CD14-positive monocyte (primary cell): ENCODE measurements around the gene TRAF3. TPM values are rescaled to one million over a fixed set of nuclear protein-coding genes. Genes with fewer than 3 reads are reported as not detected.

Experiments
- DNase-seq, 3 donors: peaks; one replicate each; pipeline ENCODE4 v3.0.0-alpha.2; 2011 to 2022
- H2AFZ ChIP-seq: 2 replicates; pipeline ENCODE4 v1.6.0; 2012; ENCODE audit warnings: mild to moderate bottlenecking, low read depth, low read length, inconsistent platforms; ENCODE audit not compliant: insufficient read depth, poor library complexity, severe bottlenecking
- H3K27ac ChIP-seq, 2 donors: 1 replicate in 1 of 2; 2 replicates in 1 of 2; pipeline ENCODE4 v1.5.1; 2012 to 2013; ENCODE audit warnings: low read length in 2 of 2, control low read depth in 1 of 2, inconsistent platforms in 1 of 2, low read depth in 1 of 2, mild to moderate bottlenecking in 1 of 2
- H3K27me3 ChIP-seq, 2 donors: one replicate each; pipeline versions ENCODE4 v1.6.0 to v1.6.1; 2011 to 2013; ENCODE audit warnings: low read length in 2 of 2; ENCODE audit not compliant: control insufficient read depth in 2 of 2, insufficient read depth in 2 of 2
- H3K36me3 ChIP-seq, 2 donors: replicated peaks in 1 of 2; 1 replicate in 1 of 2; 2 replicates in 1 of 2; pipeline versions ENCODE4 v1.5.1 to v1.6.1; 2012 to 2013; ENCODE audit warnings: low read length in 2 of 2, control low read depth in 1 of 2, inconsistent platforms in 1 of 2, mild to moderate bottlenecking in 1 of 2; ENCODE audit not compliant: insufficient read depth in 2 of 2, control insufficient read depth in 1 of 2
- H3K4me1 ChIP-seq, 2 donors: 1 replicate in 1 of 2; 2 replicates in 1 of 2; pipeline versions ENCODE4 v1.5.1 to v1.6.1; 2012 to 2013; ENCODE audit warnings: low read length in 2 of 2, control low read depth in 1 of 2, inconsistent platforms in 1 of 2, mild to moderate bottlenecking in 1 of 2, moderate library complexity in 1 of 2; ENCODE audit not compliant: insufficient read depth in 2 of 2, control insufficient read depth in 1 of 2
- H3K4me2 ChIP-seq: replicated peaks from 2 replicates; pipeline ENCODE3; 2012; ENCODE audit warnings: low read length, moderate library complexity, mild to moderate bottlenecking; ENCODE audit not compliant: poor library complexity, severe bottlenecking; ENCODE audit errors: extremely low read depth
- H3K4me3 ChIP-seq, 3 experiments: fragments of 200-600 bp in 1 of 3; sonication (generic) in 1 of 3; replicated peaks in 1 of 3; 1 replicate in 2 of 3; 2 replicates in 1 of 3; pipeline ENCODE4 v1.5.1; 2011 to 2013; ENCODE audit warnings: low read length in 3 of 3, mild to moderate bottlenecking in 3 of 3, control low read depth in 2 of 3, low read depth in 2 of 3, inconsistent platforms in 1 of 3, moderate library complexity in 1 of 3
- H3K79me2 ChIP-seq: 2 replicates; pipeline ENCODE4 v1.6.0; 2012; ENCODE audit warnings: mild to moderate bottlenecking, control low read depth, inconsistent platforms, low read length, moderate library complexity; ENCODE audit not compliant: insufficient read depth
- H3K9ac ChIP-seq: 2 replicates; pipeline ENCODE4 v1.6.0; 2017; ENCODE audit warnings: low read length, mild to moderate bottlenecking; ENCODE audit not compliant: insufficient read depth, poor library complexity, severe bottlenecking
- H3K9me3 ChIP-seq, 2 donors: replicated peaks in 1 of 2; 1 replicate in 1 of 2; 2 replicates in 1 of 2; pipeline versions ENCODE4 v1.5.1 to v1.6.1; 2012 to 2013; ENCODE audit warnings: low read length in 2 of 2, control low read depth in 1 of 2; ENCODE audit not compliant: control insufficient read depth in 1 of 2, insufficient read depth in 1 of 2
- H4K20me1 ChIP-seq: 2 replicates; pipeline ENCODE4 v1.6.0; 2012; ENCODE audit warnings: mild to moderate bottlenecking, low read length, control low read depth, moderate library complexity; ENCODE audit not compliant: insufficient read depth
- H3K27ac Mint-ChIP-seq, 7 donors: one replicate each; pipeline ENCODE4 v1.8.0; 2020; ENCODE audit warnings: mild to moderate bottlenecking in 7 of 7, mixed read lengths in 7 of 7, moderate library complexity in 6 of 7, inconsistent platforms in 2 of 7
- H3K27me3 Mint-ChIP-seq, 3 donors: one replicate each; pipeline ENCODE4 v1.8.0; 2021 to 2022; ENCODE audit warnings: low read depth in 3 of 3, mild to moderate bottlenecking in 3 of 3, mixed read lengths in 3 of 3, moderate library complexity in 3 of 3, inconsistent platforms in 1 of 3
- H3K36me3 Mint-ChIP-seq, 2 donors: one replicate each; pipeline ENCODE4 v1.8.0; 2020; ENCODE audit warnings: mixed read lengths in 2 of 2, inconsistent platforms in 1 of 2, mild to moderate bottlenecking in 1 of 2
- H3K4me1 Mint-ChIP-seq: one replicate; pipeline ENCODE4 v1.8.0; 2020; ENCODE audit warnings: mild to moderate bottlenecking, mixed read lengths
- H3K4me3 Mint-ChIP-seq, 2 donors: one replicate each; pipeline ENCODE4 v1.8.0; 2020; ENCODE audit warnings: mild to moderate bottlenecking in 2 of 2, mixed read lengths in 2 of 2, moderate library complexity in 1 of 2
- H3K9me3 Mint-ChIP-seq, 7 donors: one replicate each; pipeline ENCODE4 v1.8.0; 2020 to 2022; ENCODE audit warnings: mixed read lengths in 7 of 7, mild to moderate bottlenecking in 6 of 7, moderate library complexity in 6 of 7, inconsistent platforms in 2 of 7
- CTCF ChIP-seq: fragments of 200-600 bp; IDR thresholded peaks from one replicate; pipeline ENCODE4 v1.8.0; 2022; ENCODE audit warnings: antibody characterized with exemption, mild to moderate bottlenecking
- WGBS: methylation state at CpG from one replicate; pipeline ENCODE4 v1.1.5; 2013; ENCODE audit warnings: missing lambda C conversion rate; ENCODE audit not compliant: insufficient coverage; 5-methylcytosine and 5-hydroxymethylcytosine counted together
- intact Hi-C, 2 donors: fragments of 100-400 bp; cut with micrococcal nuclease; formaldehyde crosslinking; loops; one replicate each; pipeline versions ENCODE4 v1.15.0 to v1.15.1; 2023
- polyA plus RNA-seq, 3 donors: library from polyadenylated mRNA; depleted of rRNA in 1 of 3; unstranded in 2 of 3; stranded (reverse) in 1 of 3; fragments of 300-500 nt in 2 of 3; fragments of >200 nt in 1 of 3; fragmentation: Illumina TruSeq in 2 of 3; gene quantifications; 1 replicate in 2 of 3; 2 replicates in 1 of 3; pipeline ENCODE4 v1.2.3, GENCODE V29; 2012 to 2021

Gene TRAF3
- polyA plus RNA-seq, 3 donors, result 12.0 to 37.6 (median 17.3) TPM

GRCh38 chr14:102933618-102934231, 156.5 kb downstream of the TRAF3 start:
- peaks cover 4% of the 10 kb centered on the region for H3K4me1 Mint-ChIP-seq
- DNase-seq, result no peak
- peaks cover 24 to 40% (median 26%) of the 10 kb centered on the region in 3 donors for H3K27me3 Mint-ChIP-seq
- no peak for TF ChIP-seq CTCF
- H3K4me2 ChIP-seq, result no peak overlapping the region
- H3K79me2 ChIP-seq, result no peaks in the 10 kb centered on the region
- no peaks in the 10 kb centered on the region for H4K20me1 ChIP-seq
- no peak overlapping the region for H3K27ac ChIP-seq
- H3K9ac ChIP-seq, result no peak overlapping the region
- no peak overlapping the region for H3K4me3 Mint-ChIP-seq
- intact Hi-C loops, result no loop called here
- H3K36me3 Mint-ChIP-seq, result peaks cover 7 to 16% of the 10 kb centered on the region in 2 donors
- peaks cover 10 to 31% of the 10 kb centered on the region in 2 donors for H3K27me3 ChIP-seq
- H3K4me3 ChIP-seq, result no peak overlapping the region
- peaks cover 0 to 2% (median under 1%) of the 10 kb centered on the region in 7 donors for H3K9me3 Mint-ChIP-seq
- no peaks in the 10 kb centered on the region for H3K36me3 ChIP-seq
- no peak overlapping the region for H2AFZ ChIP-seq
- peak overlapping the region in 1 of 7 donors; percentile 24 for H3K27ac Mint-ChIP-seq
- 100% methylated on average over 3 of the region's 20 CpGs for WGBS
- peaks cover 0 to 15% of the 10 kb centered on the region in 2 donors for H3K9me3 ChIP-seq
- peaks cover 7 to 12% of the 10 kb centered on the region in 2 donors for H3K4me1 ChIP-seq

- WGBS, result no CpG with 5 or more reads among the region's 4 CpGs
- H3K9ac ChIP-seq, result no peak overlapping the region
- H3K36me3 Mint-ChIP-seq, result peaks cover 19 to 26% of the 10 kb centered on the region in 2 donors
Observed at GRCh38 chr14:102935756-102936155, 158.5 kb downstream of the TRAF3 start.

More at GRCh38 chr14:102935756-102936155, 158.5 kb downstream of the TRAF3 start:
- H3K79me2 ChIP-seq, result no peaks in the 10 kb centered on the region
- H2AFZ ChIP-seq, result no peak overlapping the region
- H3K4me2 ChIP-seq, result no peak overlapping the region
- H3K27ac ChIP-seq, result no peak overlapping the region
- TF ChIP-seq CTCF, result no peak
- peaks cover under 1 to 17% of the 10 kb centered on the region in 2 donors for H3K27me3 ChIP-seq
- H3K27me3 Mint-ChIP-seq, result peaks cover 16 to 20% (median 16%) of the 10 kb centered on the region in 3 donors
- peaks cover 0 to 4% of the 10 kb centered on the region in 2 donors for H3K36me3 ChIP-seq
- H3K9me3 Mint-ChIP-seq, result no peaks in the 10 kb centered on the region
- H3K4me1 ChIP-seq, result no peaks in the 10 kb centered on the region
- H3K4me3 Mint-ChIP-seq, result no peak overlapping the region
- H4K20me1 ChIP-seq, result no peaks in the 10 kb centered on the region
- H3K27ac Mint-ChIP-seq, result peak overlapping the region in 1 of 7 donors; percentile 47
- intact Hi-C loops, result no loop called here
- DNase-seq, result no peak
- no peak overlapping the region for H3K4me3 ChIP-seq
- H3K9me3 ChIP-seq, result peaks cover 0 to 6% of the 10 kb centered on the region in 2 donors
- H3K4me1 Mint-ChIP-seq, result no peaks in the 10 kb centered on the region
